ENCODE measurements around the gene FAM83C.

DNA sequence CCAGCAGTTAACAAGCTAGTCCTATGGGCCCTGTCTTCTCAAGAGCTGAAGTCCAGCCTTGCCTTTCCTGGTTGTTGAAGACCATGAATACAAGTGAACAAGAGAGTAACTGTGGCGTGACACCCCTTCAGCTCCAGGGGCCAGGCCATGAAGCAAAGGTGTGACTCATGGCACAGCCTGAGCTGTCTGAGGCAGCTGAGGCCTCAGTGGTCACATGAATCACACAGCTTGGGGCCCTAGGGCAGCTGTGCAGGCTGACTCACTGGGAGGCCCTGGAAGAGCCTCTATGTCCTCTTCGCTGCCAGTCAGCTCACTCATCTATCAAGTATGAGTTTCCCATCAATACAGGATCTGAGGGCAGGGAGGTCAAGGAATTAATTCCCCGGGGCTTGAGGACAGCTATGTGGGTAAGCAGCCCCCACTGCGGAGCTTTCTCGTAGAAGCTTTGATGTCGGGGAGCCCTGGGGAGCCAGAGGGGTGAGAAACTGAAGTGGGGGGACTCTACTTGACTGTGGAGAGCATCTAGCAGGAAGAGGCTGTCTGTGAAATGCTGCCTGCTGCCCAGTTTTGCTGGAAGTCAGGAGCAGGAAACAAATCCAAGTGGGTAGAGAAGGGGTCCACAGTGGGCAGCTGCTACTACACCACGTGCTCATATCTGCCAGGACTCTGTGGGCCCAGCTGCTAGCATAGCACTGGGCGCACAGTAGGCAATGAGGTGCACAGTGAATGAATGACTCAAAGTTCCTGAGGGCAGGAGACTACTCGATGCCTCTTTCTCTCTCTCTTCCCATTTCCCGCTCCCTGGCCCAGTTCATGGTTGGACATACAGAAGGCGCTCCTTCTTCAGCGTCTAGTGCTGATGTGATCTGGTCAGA is 13.7 kb upstream of the FAM83C start:
- TF ChIP-seq, protein P1, sequence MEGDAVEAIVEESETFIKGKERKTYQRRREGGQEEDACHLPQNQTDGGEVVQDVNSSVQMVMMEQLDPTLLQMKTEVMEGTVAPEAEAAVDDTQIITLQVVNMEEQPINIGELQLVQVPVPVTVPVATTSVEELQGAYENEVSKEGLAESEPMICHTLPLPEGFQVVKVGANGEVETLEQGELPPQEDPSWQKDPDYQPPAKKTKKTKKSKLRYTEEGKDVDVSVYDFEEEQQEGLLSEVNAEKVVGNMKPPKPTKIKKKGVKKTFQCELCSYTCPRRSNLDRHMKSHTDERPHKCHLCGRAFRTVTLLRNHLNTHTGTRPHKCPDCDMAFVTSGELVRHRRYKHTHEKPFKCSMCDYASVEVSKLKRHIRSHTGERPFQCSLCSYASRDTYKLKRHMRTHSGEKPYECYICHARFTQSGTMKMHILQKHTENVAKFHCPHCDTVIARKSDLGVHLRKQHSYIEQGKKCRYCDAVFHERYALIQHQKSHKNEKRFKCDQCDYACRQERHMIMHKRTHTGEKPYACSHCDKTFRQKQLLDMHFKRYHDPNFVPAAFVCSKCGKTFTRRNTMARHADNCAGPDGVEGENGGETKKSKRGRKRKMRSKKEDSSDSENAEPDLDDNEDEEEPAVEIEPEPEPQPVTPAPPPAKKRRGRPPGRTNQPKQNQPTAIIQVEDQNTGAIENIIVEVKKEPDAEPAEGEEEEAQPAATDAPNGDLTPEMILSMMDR (IDR thresholded peaks at IDR 0.05), result no peak
- TF ChIP-seq POLR2A (IDR thresholded peaks at IDR 0.05), result no peak
